Keratinocyte (primary cell): ENCODE results near the gene GUCY1A1. TPM values are rescaled to one million over a fixed set of nuclear protein-coding genes. Genes with fewer than 3 reads are reported as not detected.

ENCODE experiments used
- DNase-seq: peaks from one replicate; pipeline ENCODE4 v3.0.0-alpha.2; 2011; ENCODE audit warnings: low read depth, missing footprints, low spot score
- FAIRE-seq: peaks from 2 replicates; lab custom pipeline; 2011; peaks lifted over from hg19 to GRCh38; lab: Jason Lieb, UNC
- H2AFZ ChIP-seq: 2 replicates; pipeline ENCODE4 v1.6.0; 2012; ENCODE audit warnings: low read length, control low read depth, inconsistent platforms; ENCODE audit not compliant: control insufficient read depth
- H3K27ac ChIP-seq: 2 replicates; pipeline ENCODE4 v1.5.1; 2011; ENCODE audit warnings: low read length; ENCODE audit not compliant: control insufficient read depth, insufficient read depth
- H3K27me3 ChIP-seq: 3 replicates; pipeline ENCODE4 v1.6.0; 2011; ENCODE audit warnings: low read length; ENCODE audit not compliant: control insufficient read depth, insufficient read depth; ENCODE audit errors: extremely low read depth
- H3K36me3 ChIP-seq, 2 experiments: 2 replicates in 1 of 2; 3 replicates in 1 of 2; pipeline ENCODE4 v1.5.1; 2011; ENCODE audit warnings: low read length in 2 of 2, mild to moderate bottlenecking in 1 of 2; ENCODE audit not compliant: control insufficient read depth in 2 of 2, insufficient read depth in 2 of 2; ENCODE audit errors: extremely low read depth in 1 of 2
- H3K4me1 ChIP-seq: 3 replicates; pipeline ENCODE4 v1.5.1; 2011; ENCODE audit warnings: low read length; ENCODE audit not compliant: control insufficient read depth, insufficient read depth; ENCODE audit errors: extremely low read depth
- H3K4me2 ChIP-seq: 3 replicates; pipeline ENCODE4 v1.6.0; 2011; ENCODE audit warnings: low read depth, low read length; ENCODE audit not compliant: control insufficient read depth, insufficient read depth; ENCODE audit errors: extremely low read depth
- H3K4me3 ChIP-seq, 3 experiments: fragments of 200-600 bp in 1 of 3; sonication (generic) in 1 of 3; 2 replicates in 2 of 3; 3 replicates in 1 of 3; pipeline ENCODE4 v1.5.1; 2011 to 2016; ENCODE audit warnings: low read length in 3 of 3, mild to moderate bottlenecking in 3 of 3, control low read depth in 2 of 3, inconsistent platforms in 1 of 3, low read depth in 1 of 3, mixed read lengths in 1 of 3, mixed run types in 1 of 3, moderate library complexity in 1 of 3; ENCODE audit not compliant: control insufficient read depth in 2 of 3, insufficient read depth in 2 of 3; ENCODE audit errors: extremely low read depth in 1 of 3
- H3K79me2 ChIP-seq: 2 replicates; pipeline ENCODE4 v1.6.0; 2012; ENCODE audit warnings: low read length; ENCODE audit not compliant: control insufficient read depth, insufficient read depth
- H3K9ac ChIP-seq: 3 replicates; pipeline ENCODE4 v1.6.0; 2011; ENCODE audit warnings: low read length; ENCODE audit not compliant: control insufficient read depth, insufficient read depth; ENCODE audit errors: extremely low read depth
- H3K9me1 ChIP-seq: 3 replicates; pipeline ENCODE4 v1.6.0; 2011; ENCODE audit warnings: low read length; ENCODE audit not compliant: control insufficient read depth, insufficient read depth; ENCODE audit errors: extremely low read depth
- H3K9me3 ChIP-seq: 2 replicates; pipeline ENCODE4 v1.5.1; 2012; ENCODE audit warnings: low read depth, low read length; ENCODE audit not compliant: control insufficient read depth
- H4K20me1 ChIP-seq: 3 replicates; pipeline ENCODE4 v1.6.0; 2011; ENCODE audit warnings: low read length; ENCODE audit not compliant: control insufficient read depth, insufficient read depth; ENCODE audit errors: extremely low read depth
- CTCF ChIP-seq, 3 experiments: IDR thresholded peaks in 1 of 3; conservative IDR thresholded peaks in 1 of 3; optimal IDR thresholded peaks in 1 of 3; 2 replicates in 2 of 3; 3 replicates in 1 of 3; pipeline versions ENCODE3 to v1.5.1; 2011; ENCODE audit warnings: low read length in 3 of 3, mild to moderate bottlenecking in 3 of 3, moderate library complexity in 2 of 3, control low read depth in 1 of 3, inconsistent platforms in 1 of 3; ENCODE audit not compliant: insufficient read depth in 2 of 3; ENCODE audit errors: extremely low read depth in 1 of 3
- EZH2 ChIP-seq: IDR thresholded peaks from one replicate; pipeline ENCODE4 v1.6.1; 2012; ENCODE audit warnings: inconsistent platforms, mild to moderate bottlenecking, low read length, moderate library complexity
- dilution Hi-C: fragments of 300-500 bp; cut with MboI; formaldehyde crosslinking; loops from one replicate; pipeline ENCODE4 v1.7.0; 2020; ENCODE audit warnings: low sequenced_read_pairs; ENCODE audit not compliant: extremely low pct_ligation_motif_present
- polyA plus RNA-seq, 5 experiments: library from polyadenylated mRNA; depleted of rRNA in 3 of 5; stranded (reverse) in 3 of 5; stranded (forward) in 1 of 5; unstranded in 1 of 5; fragments of >200 nt; gene quantifications; 1 replicate in 1 of 5; 2 replicates in 3 of 5; 3 replicates in 1 of 5; pipeline versions ENCODE4 v1.2.1 to v1.2.3, GENCODE V29; 2011 to 2012; ENCODE audit warnings: missing spikeins in 2 of 5, low read depth in 1 of 5, low replicate concordance in 1 of 5

The GUCY1A1 gene
- polyA plus RNA-seq, 1 donor (not counting 4 experiments of a cell fraction or from before 2014, with no cell fraction given) = 0.05 TPM

GRCh38 chr4:155629183-155629825 is 37.3 kb upstream of the GUCY1A1 start:
- no peaks in the 10 kb centered on the region for H3K27me3 ChIP-seq
- H2AFZ ChIP-seq = no peak overlapping the region
- no peaks in the 10 kb centered on the region for H4K20me1 ChIP-seq
- H3K36me3 ChIP-seq = no peaks in the 10 kb centered on the region
- DNase-seq = peak; percentile 15
- H3K79me2 ChIP-seq = no peaks in the 10 kb centered on the region
- H3K4me1 ChIP-seq = no peaks in the 10 kb centered on the region
- H3K27ac ChIP-seq = no peak overlapping the region
- no peak overlapping the region for H3K4me3 ChIP-seq
- H3K9ac ChIP-seq = no peak overlapping the region
- no peaks in the 10 kb centered on the region for H3K9me1 ChIP-seq
- no peak for TF ChIP-seq EZH2
- no peak for TF ChIP-seq CTCF (optimal IDR thresholded peaks at IDR 0.05 in 1 of 3, IDR thresholded peaks at IDR 0.05 in 1 of 3, conservative IDR thresholded peaks at IDR 0.05 in 1 of 3; ENCODE audit: extremely low read depth in 1 of 3, insufficient read depth in 2 of 3, low read length in 3 of 3)
- no peak overlapping the region for H3K4me2 ChIP-seq
- FAIRE-seq = no peak
- dilution Hi-C loops = no loop called here
- no peaks in the 10 kb centered on the region for H3K9me3 ChIP-seq

- H3K36me3 ChIP-seq = no peaks in the 10 kb centered on the region
- no peaks in the 10 kb centered on the region for H3K9me3 ChIP-seq
- no peak for DNase-seq
- no peak overlapping the region for H2AFZ ChIP-seq
- no peak overlapping the region for H3K4me3 ChIP-seq
- dilution Hi-C loops = no loop called here
- no peaks in the 10 kb centered on the region for H3K79me2 ChIP-seq
- no peak overlapping the region for H3K4me2 ChIP-seq
- H4K20me1 ChIP-seq = no peaks in the 10 kb centered on the region
- no peak overlapping the region for H3K9ac ChIP-seq
- no peak for FAIRE-seq
- H3K9me1 ChIP-seq = no peaks in the 10 kb centered on the region
- H3K27me3 ChIP-seq = no peaks in the 10 kb centered on the region
- H3K27ac ChIP-seq = no peak overlapping the region
- TF ChIP-seq CTCF (optimal IDR thresholded peaks at IDR 0.05 in 1 of 3, IDR thresholded peaks at IDR 0.05 in 1 of 3, conservative IDR thresholded peaks at IDR 0.05 in 1 of 3; ENCODE audit: extremely low read depth in 1 of 3, insufficient read depth in 2 of 3, low read length in 3 of 3) (no peak), EZH2 (no peak)
- H3K4me1 ChIP-seq = no peaks in the 10 kb centered on the region
Measured at GRCh38 chr4:155629956-155630355, 36.7 kb upstream of the GUCY1A1 start.
